ENCODE results near the gene IZUMO1. TPM values are rescaled to one million over a fixed set of nuclear protein-coding genes. Genes with fewer than 3 reads are reported as not detected.

Gene IZUMO1
- total and polyA plus RNA-seq, 2 of the 4 experiments (the other 2 are of a cell fraction) = not detected

GRCh38 chr19:48746110-48746509 lies 599 bp downstream of the IZUMO1 start:
- Histone ChIP-seq H2BK5ac (ENCODE audit: low read depth, low read length, poor library complexity, severe bottlenecking) (no peak overlapping the region), H4K8ac (ENCODE audit: low read depth in 2 of 2, low read length in 2 of 2) (peak overlapping the region; percentile 28 to 99; a peak in 3 of 4 replicates), H3K14ac (replicated peaks; ENCODE audit: low read depth, low read length) (no peak overlapping the region), H4K91ac (ENCODE audit: insufficient read depth, low read depth, low read length) (no peak overlapping the region), H3K23ac (ENCODE audit: low read depth, low read length) (no peak overlapping the region), H3K27me3 (ENCODE audit: control insufficient read depth, insufficient read depth, low read length) (peaks cover 9% of the 10 kb centered on the region; the same call in 1 of the 2 replicates), H2AK5ac (ENCODE audit: low read depth, low read length) (peak overlapping the region; percentile 40; the same call in 1 of the 2 replicates), H3K4me2 (ENCODE audit: low read depth, low read length) (no peak overlapping the region), H3K4ac (ENCODE audit: low read depth, low read length) (no peak overlapping the region), H3K79me1 (ENCODE audit: low read depth in 1 of 2, low read length in 2 of 2) (no peaks in the 10 kb centered on the region), H3K9me1 (ENCODE audit: insufficient read depth, low read length) (no peaks in the 10 kb centered on the region), H4K20me1 (ENCODE audit: insufficient read depth, low read length) (no peaks in the 10 kb centered on the region), H3K36me3 (ENCODE audit: control insufficient read depth, insufficient read depth, low read length) (no peaks in the 10 kb centered on the region), H3K4me3 (ENCODE audit: insufficient read depth, low read depth, low read length) (no peak overlapping the region), H3K27ac (ENCODE audit: insufficient read depth, low read length) (no peak overlapping the region), H2AFZ (replicated peaks; ENCODE audit: low read length, poor library complexity) (peak overlapping the region; percentile 96), H3K18ac (ENCODE audit: low read depth, low read length) (no peak overlapping the region), H2BK120ac (ENCODE audit: low read depth, low read length) (no peak overlapping the region), H4K5ac (ENCODE audit: low read depth, low read length) (no peak overlapping the region), H3K4me1 (ENCODE audit: control insufficient read depth, insufficient read depth, low read length) (no peaks in the 10 kb centered on the region), H3K56ac (ENCODE audit: extremely low read depth, insufficient read depth, low read length) (no peak overlapping the region), H3K9ac (ENCODE audit: low read depth, low read length) (no peak overlapping the region), H2AK9ac (replicated peaks; ENCODE audit: low read depth, low read length, poor library complexity) (peak overlapping the region; percentile 79), H3K9me3 (ENCODE audit: control insufficient read depth, insufficient read depth, low read length) (no peaks in the 10 kb centered on the region), H2BK15ac (ENCODE audit: low read depth, low read length) (no peak overlapping the region), H2BK20ac (ENCODE audit: low read depth, low read length) (no peak overlapping the region)
- ChIA-PET CTCF (interaction anchor here (1.1 kb wide), 1 partner anchor 13 kb away, joined by 3 read pairs; no protein-coding TSS in a partner anchor), POLR2A (ENCODE audit: unreplicated experiment) (no interaction called here)
- no TSS peak for BruUV-seq (replicated peaks)
- dilution Hi-C loops (cut with HindIII; ENCODE audit: low sequenced_read_pairs, unreplicated experiment) = no loop called here
- in situ Hi-C loops (cut with MboI; ENCODE audit: low sequenced_read_pairs) = no loop called here
- intact Hi-C loops (cut with micrococcal nuclease) = no loop called here
- no peak for ATAC-seq (ENCODE audit: low read depth)
- 83% methylated on average over 1 of the region's 8 CpGs; no CpG with 5 or more reads in 1 of the 2 experiments for WGBS, 2 experiments (ENCODE audit: extremely low coverage in 2 of 2, insufficient read length in 1 of 2)
- TF ChIP-seq MAFK (IDR thresholded peaks at IDR 0.05; ENCODE audit: low read depth, low read length) = no peak
- TF ChIP-seq POLR2A (IDR thresholded peaks at IDR 0.05; ENCODE audit: low read depth, low read length) = no peak
- TF ChIP-seq ELK1 (IDR thresholded peaks at IDR 0.05; ENCODE audit: borderline replicate concordance, low read depth, low read length) = no peak
- no peak for TF ChIP-seq RFX5 (IDR thresholded peaks at IDR 0.05; ENCODE audit: low read depth, low read length)
- TF ChIP-seq NFE2L2 (IDR thresholded peaks at IDR 0.05; ENCODE audit: low read depth, low read length) = no peak
- TF ChIP-seq MAZ (IDR thresholded peaks at IDR 0.05; ENCODE audit: borderline replicate concordance, low read depth, low read length) = no peak
- no peak for TF ChIP-seq CTCF (conservative IDR thresholded peaks at IDR 0.05; ENCODE audit: low read depth, low read length)
- TF ChIP-seq RCOR1 (IDR thresholded peaks at IDR 0.05; ENCODE audit: insufficient replicate concordance, low read length) = no peak
- DNase-seq = no peak
